ENCODE results near the gene ARHGEF19. TPM values are rescaled to one million over a fixed set of nuclear protein-coding genes. Genes with fewer than 3 reads are reported as not detected.

Gene ARHGEF19
- total and polyA plus RNA-seq, 7 donors = 0.99 to 2.4 (median 1.3) TPM

DNA sequence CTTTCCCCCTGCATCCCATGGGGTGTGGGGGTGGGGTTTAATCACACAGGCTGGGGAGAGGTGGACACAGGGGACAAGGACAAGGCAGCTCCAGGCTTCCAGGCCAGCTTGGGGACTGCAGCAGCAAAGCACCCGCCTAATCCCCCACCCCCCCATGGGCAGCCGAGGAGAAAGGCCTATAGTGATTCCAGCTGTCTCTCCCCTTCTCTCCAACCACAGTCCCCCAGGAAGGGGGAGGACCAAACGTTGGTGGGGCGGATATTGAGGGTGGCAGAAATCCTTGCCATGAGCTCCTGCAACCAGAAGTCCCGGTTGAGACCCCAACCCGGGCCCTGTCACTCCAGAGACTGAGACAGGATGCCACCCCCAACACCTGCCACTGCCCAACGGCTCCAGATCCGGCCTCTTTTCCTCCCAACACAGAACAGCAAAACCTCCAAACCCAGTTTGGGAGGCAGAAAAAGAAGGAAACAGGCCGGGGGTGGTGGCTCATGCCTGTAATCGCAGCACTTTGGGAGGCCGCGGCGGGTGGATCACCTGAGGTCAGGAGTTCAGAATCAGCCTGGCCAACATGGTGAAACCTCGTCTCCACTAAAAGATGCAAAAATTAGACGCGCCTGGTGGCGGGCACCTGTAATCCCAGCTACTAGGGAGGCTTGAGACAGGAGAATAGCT lies 58.3 kb downstream of the ARHGEF19 start:
- ATAC-seq = no peak
- TF ChIP-seq, protein P1, sequence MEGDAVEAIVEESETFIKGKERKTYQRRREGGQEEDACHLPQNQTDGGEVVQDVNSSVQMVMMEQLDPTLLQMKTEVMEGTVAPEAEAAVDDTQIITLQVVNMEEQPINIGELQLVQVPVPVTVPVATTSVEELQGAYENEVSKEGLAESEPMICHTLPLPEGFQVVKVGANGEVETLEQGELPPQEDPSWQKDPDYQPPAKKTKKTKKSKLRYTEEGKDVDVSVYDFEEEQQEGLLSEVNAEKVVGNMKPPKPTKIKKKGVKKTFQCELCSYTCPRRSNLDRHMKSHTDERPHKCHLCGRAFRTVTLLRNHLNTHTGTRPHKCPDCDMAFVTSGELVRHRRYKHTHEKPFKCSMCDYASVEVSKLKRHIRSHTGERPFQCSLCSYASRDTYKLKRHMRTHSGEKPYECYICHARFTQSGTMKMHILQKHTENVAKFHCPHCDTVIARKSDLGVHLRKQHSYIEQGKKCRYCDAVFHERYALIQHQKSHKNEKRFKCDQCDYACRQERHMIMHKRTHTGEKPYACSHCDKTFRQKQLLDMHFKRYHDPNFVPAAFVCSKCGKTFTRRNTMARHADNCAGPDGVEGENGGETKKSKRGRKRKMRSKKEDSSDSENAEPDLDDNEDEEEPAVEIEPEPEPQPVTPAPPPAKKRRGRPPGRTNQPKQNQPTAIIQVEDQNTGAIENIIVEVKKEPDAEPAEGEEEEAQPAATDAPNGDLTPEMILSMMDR (IDR thresholded peaks at IDR 0.05) = no peak
- peaks cover 0 to 17% (median 2%) of the 10 kb centered on the region in 3 donors for H3K27me3 ChIP-seq (ENCODE audit: insufficient read depth in 3 of 3, low read length in 2 of 3)
- H3K4me3 ChIP-seq = peak overlapping the region; percentile 77
- no peak for DNase-seq
- intact Hi-C loops (cut with DNase I) = no loop called here
- peaks cover 0 to 3% of the 10 kb centered on the region in 2 donors for H3K36me3 ChIP-seq (ENCODE audit: insufficient read depth in 1 of 2, low read depth in 1 of 2)
- 36 to 46% (median 42%) methylated on average over 16 to 17 of the region's 17 CpGs for WGBS, 3 donors
- no peaks in the 10 kb centered on the region for H3K9me3 ChIP-seq
- H3K27ac ChIP-seq = peak overlapping the region; percentile 72
- H3K4me1 ChIP-seq = peaks cover 25% of the 10 kb centered on the region

DNA sequence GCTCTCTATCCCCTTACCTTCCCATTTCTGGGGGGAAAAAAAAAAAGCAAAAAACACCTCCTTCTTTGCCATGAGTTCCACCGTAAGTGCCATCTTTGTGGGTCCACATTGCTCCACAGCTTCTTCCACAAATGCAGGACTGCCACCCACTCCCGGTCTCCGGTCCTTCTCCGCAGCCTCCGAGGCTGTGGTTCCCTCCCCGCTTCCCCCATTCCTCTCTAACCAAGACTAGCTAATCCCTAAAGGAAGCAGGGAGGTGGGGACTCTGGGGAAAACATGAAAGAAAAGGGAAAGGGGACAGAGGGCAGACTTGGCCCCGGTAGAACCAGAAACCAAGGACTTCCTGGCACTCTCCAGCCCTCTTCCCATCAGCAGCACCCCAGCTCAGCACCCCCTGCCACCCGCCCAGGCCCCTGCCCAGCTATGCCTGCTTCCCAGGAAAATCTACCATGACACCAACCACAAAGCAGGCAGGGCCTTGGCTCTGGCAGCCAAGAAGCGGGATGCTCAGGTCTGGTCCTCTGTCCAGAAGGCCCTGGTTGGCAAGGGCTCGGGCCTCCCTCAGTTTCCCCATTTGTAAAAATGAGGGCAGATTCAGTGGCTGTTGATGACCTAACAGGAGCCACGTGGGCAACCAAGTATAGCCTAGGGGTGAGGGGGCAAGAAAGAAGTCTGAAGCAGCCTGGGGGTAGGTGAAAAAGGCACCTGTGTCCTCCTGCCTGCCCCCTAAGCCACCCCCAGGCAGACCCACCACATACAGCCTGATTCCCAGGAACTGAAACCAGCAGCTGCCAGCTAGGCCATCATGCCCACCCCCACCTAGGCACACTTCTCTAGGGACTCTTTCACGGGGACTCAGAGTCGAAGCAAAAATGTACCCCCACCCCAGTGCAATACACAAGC lies 59.1 kb downstream of the ARHGEF19 start:
- H3K27me3 ChIP-seq (ENCODE audit: insufficient read depth in 3 of 3, low read length in 2 of 3) = peaks cover 0 to 17% (median 2%) of the 10 kb centered on the region in 3 donors
- H3K9me3 ChIP-seq = no peaks in the 10 kb centered on the region
- DNase-seq (no peak), ATAC-seq (no peak)
- TF ChIP-seq, protein P1 (IDR thresholded peaks at IDR 0.05) = no peak
- WGBS, 3 donors = 57 to 66% (median 66%) methylated on average over 13 of the region's 13 CpGs
- H3K4me1 ChIP-seq = peaks cover 25% of the 10 kb centered on the region
- peaks cover 0 to 8% of the 10 kb centered on the region in 2 donors for H3K36me3 ChIP-seq (ENCODE audit: insufficient read depth in 1 of 2, low read depth in 1 of 2)
- peak overlapping the region; percentile 77 for H3K4me3 ChIP-seq
- peak overlapping the region; percentile 32 for H3K27ac ChIP-seq
- intact Hi-C loops (cut with DNase I) = no loop called here

DNA sequence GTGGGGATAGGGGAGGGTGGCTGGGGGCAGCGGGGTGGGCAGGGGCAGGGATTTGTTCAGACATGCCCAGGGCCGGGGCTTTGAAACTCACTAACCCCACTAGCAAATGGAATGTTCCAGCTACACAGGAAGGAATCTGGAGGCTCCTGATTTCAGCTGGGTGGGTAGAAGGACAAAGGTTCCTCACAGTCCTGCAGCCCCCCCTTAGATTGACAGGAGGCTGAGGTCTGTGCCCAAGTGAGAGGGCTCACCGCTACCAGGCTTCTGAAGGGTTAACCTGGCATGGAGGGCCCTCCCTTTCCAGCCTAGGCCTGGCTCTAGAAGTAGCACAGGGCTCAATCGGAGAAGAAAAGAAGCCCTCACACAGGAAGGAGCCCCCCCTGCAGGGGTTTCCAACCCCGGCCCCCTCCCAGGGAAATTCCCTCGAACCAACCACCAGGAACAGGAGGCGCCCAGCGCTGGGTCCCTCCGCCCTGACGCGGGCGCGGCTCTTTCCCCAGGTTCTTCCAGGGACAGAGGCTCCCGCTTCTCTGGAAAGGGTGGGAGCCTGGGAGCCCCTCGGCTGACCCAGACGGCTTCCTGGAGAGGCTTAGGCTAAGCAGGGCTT lies 59.9 kb downstream of the ARHGEF19 start:
- ATAC-seq (no peak), DNase-seq (no peak)
- no peaks in the 10 kb centered on the region for H3K9me3 ChIP-seq
- H3K27ac ChIP-seq = peak overlapping the region; percentile 32
- intact Hi-C loops (cut with DNase I) = no loop called here
- peaks cover 0 to 25% (median 2%) of the 10 kb centered on the region in 3 donors for H3K27me3 ChIP-seq (ENCODE audit: insufficient read depth in 3 of 3, low read length in 2 of 3)
- TF ChIP-seq, protein P1 (IDR thresholded peaks at IDR 0.05) = no peak
- WGBS, 3 donors = 71 to 75% (median 72%) methylated on average over 16 of the region's 16 CpGs
- H3K4me3 ChIP-seq = peak overlapping the region; percentile 77
- H3K36me3 ChIP-seq (ENCODE audit: insufficient read depth in 1 of 2, low read depth in 1 of 2) = peaks cover 0 to 16% of the 10 kb centered on the region in 2 donors
- H3K4me1 ChIP-seq = peaks cover 25% of the 10 kb centered on the region

DNA sequence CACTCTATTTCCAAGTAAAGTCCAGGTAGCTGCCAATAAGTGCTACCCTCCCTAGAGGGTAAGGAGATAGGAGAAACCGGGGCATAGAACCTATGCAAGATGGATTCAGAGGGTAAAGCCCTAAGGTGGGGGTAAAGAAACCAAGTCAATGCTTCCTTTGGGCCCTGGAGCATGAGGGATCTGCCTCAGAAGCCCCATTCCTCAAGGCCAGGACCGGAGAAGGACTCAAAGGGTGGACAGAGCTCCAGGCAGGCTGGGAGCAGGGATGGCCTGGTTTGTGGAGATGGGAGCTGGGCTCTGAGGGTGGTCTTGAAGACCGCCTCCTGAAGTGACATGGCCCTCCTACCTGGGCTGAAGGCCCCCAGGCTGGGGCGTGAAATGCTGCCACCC lies 60.5 kb downstream of the ARHGEF19 start:
- ATAC-seq = no peak
- peaks cover 25% of the 10 kb centered on the region for H3K4me1 ChIP-seq
- intact Hi-C loops (cut with DNase I) = no loop called here

More for the DNA sequence above, 60.5 kb downstream of the ARHGEF19 start:
- 87 to 91% (median 88%) methylated on average over 4 of the region's 4 CpGs for WGBS, 3 donors
- DNase-seq = no peak
- Histone ChIP-seq H3K27me3 (ENCODE audit: insufficient read depth in 3 of 3, low read length in 2 of 3) (peaks cover 0 to 29% (median 2%) of the 10 kb centered on the region in 3 donors), H3K36me3 (ENCODE audit: insufficient read depth in 1 of 2, low read depth in 1 of 2) (peaks cover 0 to 17% of the 10 kb centered on the region in 2 donors), H3K9me3 (no peaks in the 10 kb centered on the region), H3K4me3 (peak overlapping the region; percentile 77), H3K27ac (peak overlapping the region; percentile 32)
- TF ChIP-seq, protein P1 (IDR thresholded peaks at IDR 0.05) = no peak
